RWPE2 (cell line): Measurements from ENCODE around the gene KREMEN1.

Source experiments
- ATAC-seq: fragments of 200-7000 bp; cut with Tn5 transposase; 3 replicates; pipeline ENCODE4 v1.9.1; 2021; ENCODE audit warnings: low read depth
- DNase-seq: peaks from one replicate; pipeline ENCODE4 v3.0.0-alpha.2; 2020; ENCODE audit warnings: low spot score
- H3K27ac ChIP-seq: fragments of 450-650 bp; 2 replicates; pipeline ENCODE4 v1.5.1; 2017; ENCODE audit warnings: mild to moderate bottlenecking; ENCODE audit not compliant: poor library complexity, severe bottlenecking
- H3K27me3 ChIP-seq: fragments of 250-450 bp; sonication (Bioruptor Pico); 2 replicates; pipeline ENCODE4 v1.5.1; 2021; ENCODE audit warnings: mild to moderate bottlenecking, moderate library complexity; ENCODE audit not compliant: insufficient read depth, poor library complexity, severe bottlenecking
- H3K36me3 ChIP-seq: fragments of 250-450 bp; sonication (Bioruptor Pico); 2 replicates; pipeline ENCODE4 v1.5.1; 2020; ENCODE audit warnings: low read depth, mild to moderate bottlenecking, moderate library complexity
- H3K4me1 ChIP-seq: fragments of 250-450 bp; sonication (Bioruptor Pico); 2 replicates; pipeline ENCODE4 v1.5.1; 2021; ENCODE audit warnings: mild to moderate bottlenecking, moderate library complexity; ENCODE audit not compliant: insufficient read depth, poor library complexity, severe bottlenecking
- H3K4me3 ChIP-seq: fragments of 250-450 bp; sonication (Bioruptor Pico); 2 replicates; pipeline ENCODE4 v1.5.1; 2021; ENCODE audit warnings: mild to moderate bottlenecking, moderate library complexity; ENCODE audit not compliant: severe bottlenecking
- H3K9me3 ChIP-seq: fragments of 250-450 bp; sonication (Bioruptor Pico); 2 replicates; pipeline ENCODE4 v1.5.1; 2021; ENCODE audit warnings: mild to moderate bottlenecking, moderate library complexity; ENCODE audit not compliant: severe bottlenecking
- CTCF ChIP-seq: fragments of 450-650 bp; IDR thresholded peaks from one replicate; pipeline ENCODE4 v1.5.1; 2017; ENCODE audit warnings: mild to moderate bottlenecking, moderate library complexity; ENCODE audit not compliant: poor library complexity, severe bottlenecking

The KREMEN1 gene

GRCh38 chr22:29186302-29186701 lies 113.5 kb downstream of the KREMEN1 start:
- Histone ChIP-seq H3K27me3 (no peaks in the 10 kb centered on the region), H3K4me3 (no peak overlapping the region), H3K9me3 (no peaks in the 10 kb centered on the region), H3K36me3 (no peaks in the 10 kb centered on the region), H3K4me1 (no peaks in the 10 kb centered on the region), H3K27ac (no peak overlapping the region)
- DNase-seq (no peak), ATAC-seq (no peak)
- TF ChIP-seq CTCF, result no peak

- H3K4me3 ChIP-seq, result no peak overlapping the region
- no peaks in the 10 kb centered on the region for H3K27me3 ChIP-seq
- no peak for TF ChIP-seq CTCF
- no peaks in the 10 kb centered on the region for H3K36me3 ChIP-seq
- no peaks in the 10 kb centered on the region for H3K9me3 ChIP-seq
- ATAC-seq, result no peak
- no peak overlapping the region for H3K27ac ChIP-seq
- no peaks in the 10 kb centered on the region for H3K4me1 ChIP-seq
- no peak for DNase-seq
Measured at GRCh38 chr22:29187831-29188230, 115.0 kb downstream of the KREMEN1 start.

GRCh38 chr22:29190051-29190450 lies 117.2 kb downstream of the KREMEN1 start:
- no peaks in the 10 kb centered on the region for H3K36me3 ChIP-seq
- DNase-seq, result no peak

GRCh38 chr22:29190918-29191317 lies 118.1 kb downstream of the KREMEN1 start:
- H3K27me3 ChIP-seq, result no peaks in the 10 kb centered on the region
- no peak overlapping the region for H3K27ac ChIP-seq
- H3K9me3 ChIP-seq, result no peaks in the 10 kb centered on the region
- TF ChIP-seq CTCF, result no peak
- no peaks in the 10 kb centered on the region for H3K4me1 ChIP-seq
- H3K36me3 ChIP-seq, result no peaks in the 10 kb centered on the region
- no peak overlapping the region for H3K4me3 ChIP-seq
- DNase-seq (no peak), ATAC-seq (no peak)

More at GRCh38 chr22:29190051-29190450, 117.2 kb downstream of the KREMEN1 start:
- no peak for ATAC-seq
- no peak for TF ChIP-seq CTCF
- Histone ChIP-seq H3K27ac (no peak overlapping the region), H3K4me3 (no peak overlapping the region), H3K4me1 (no peaks in the 10 kb centered on the region), H3K27me3 (no peaks in the 10 kb centered on the region), H3K9me3 (no peaks in the 10 kb centered on the region)

- Histone ChIP-seq H3K9me3 (no peaks in the 10 kb centered on the region), H3K4me1 (no peaks in the 10 kb centered on the region), H3K27me3 (no peaks in the 10 kb centered on the region), H3K27ac (no peak overlapping the region), H3K4me3 (no peak overlapping the region), H3K36me3 (no peaks in the 10 kb centered on the region)
- TF ChIP-seq CTCF, result no peak
- ATAC-seq (no peak), DNase-seq (no peak)
Measured at GRCh38 chr22:29193021-29193420, 120.2 kb downstream of the KREMEN1 start.
